ENCODE results near the gene ATXN1.

- TF ChIP-seq CTCF (IDR thresholded peaks at IDR 0.05; ENCODE audit: low read depth, low read length, poor library complexity, severe bottlenecking) (no peak), EZH2phosphoT487 (IDR thresholded peaks at IDR 0.05; ENCODE audit: borderline replicate concordance, low read length) (no peak)
Observed at GRCh38 chr6:16427124-16427523, 334.1 kb downstream of the ATXN1 start.
